Left renal pelvis (tissue), 4 donors: ENCODE measurements around the gene ROBO4. TPM values are rescaled to one million over a fixed set of nuclear protein-coding genes. Genes with fewer than 3 reads are reported as not detected.

ENCODE experiments used
- DNase-seq, 4 donors: peaks; one replicate each; pipeline ENCODE4 v3.0.0-alpha.2; 2013; ENCODE audit warnings: low read depth in 4 of 4, low spot score in 3 of 4
- polyA plus RNA-seq, 4 donors: library from polyadenylated mRNA; unstranded; fragments of 120-200 nt; gene quantifications; one replicate each; pipeline ENCODE4 v1.2.1, GENCODE V29; 2013; ENCODE audit not compliant: insufficient read length in 4 of 4

ROBO4 gene
- polyA plus RNA-seq, 4 donors = 13.6 to 19.6 (median 18.1) TPM

DNA sequence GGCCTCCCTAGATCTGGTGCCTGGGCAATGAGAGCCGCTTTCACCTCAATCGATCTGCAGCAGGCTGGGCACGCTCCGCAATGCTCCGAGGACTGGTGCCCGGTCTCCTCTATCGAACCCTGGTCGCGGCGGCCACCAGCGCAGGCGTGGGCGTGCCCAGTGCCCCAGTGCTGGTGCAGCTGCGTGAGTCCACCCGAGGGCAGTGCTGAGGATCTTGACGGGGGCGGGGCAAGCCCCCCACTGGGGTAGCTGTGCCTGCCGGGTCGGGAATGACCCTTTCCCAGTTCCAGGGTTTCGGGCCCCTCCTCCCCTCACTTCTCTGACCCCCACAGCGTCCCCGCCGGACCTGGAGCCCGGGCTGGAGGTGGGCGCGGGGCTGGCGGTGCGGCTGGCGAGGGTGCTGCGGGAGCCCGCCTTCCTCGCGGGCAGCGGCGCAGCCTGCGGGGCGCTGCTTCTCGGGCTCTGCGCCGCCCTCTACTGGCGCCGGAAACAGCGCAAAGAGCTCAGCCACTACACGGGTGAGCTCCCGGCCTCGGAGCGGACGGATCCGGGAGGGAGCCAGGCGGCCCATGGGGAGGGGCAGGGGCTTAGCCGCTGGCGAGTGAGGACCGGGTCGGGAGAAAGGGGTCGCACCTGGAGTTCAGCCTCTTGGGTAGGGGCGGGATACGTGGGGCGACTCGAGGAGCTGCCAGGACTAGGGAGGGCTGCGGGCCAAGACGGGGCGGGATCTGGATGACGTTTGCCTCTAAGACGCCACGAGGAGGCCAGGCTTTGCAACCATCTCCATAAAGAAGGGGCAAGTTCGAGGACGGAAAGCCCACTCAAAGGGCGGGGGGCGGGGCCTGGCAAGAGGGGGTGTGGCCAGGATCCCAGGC lies 21.5 kb downstream of the ROBO4 start:
- DNase-seq = peak; percentile 79 to 85 (median 82)

DNA sequence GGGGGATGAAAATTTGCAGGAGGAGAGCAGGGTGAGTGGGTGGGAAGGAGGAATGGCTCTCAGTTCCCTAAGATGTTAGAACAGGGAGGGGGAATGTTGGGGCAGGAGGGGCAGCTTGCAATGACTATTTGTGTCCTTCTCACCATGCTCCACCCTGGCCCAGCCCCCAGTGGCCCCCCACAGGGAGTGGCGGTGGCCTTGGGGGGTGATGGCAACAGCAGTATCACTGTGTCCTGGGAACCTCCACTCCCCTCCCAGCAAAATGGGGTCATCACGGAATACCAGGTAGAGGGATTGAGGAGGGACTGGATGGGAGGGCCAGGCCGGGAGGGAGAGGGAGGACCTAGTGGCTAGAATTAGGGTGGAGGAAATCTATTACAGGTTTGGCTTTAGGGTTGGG lies 22.3 kb downstream of the ROBO4 start:
- DNase-seq = no peak

DNA sequence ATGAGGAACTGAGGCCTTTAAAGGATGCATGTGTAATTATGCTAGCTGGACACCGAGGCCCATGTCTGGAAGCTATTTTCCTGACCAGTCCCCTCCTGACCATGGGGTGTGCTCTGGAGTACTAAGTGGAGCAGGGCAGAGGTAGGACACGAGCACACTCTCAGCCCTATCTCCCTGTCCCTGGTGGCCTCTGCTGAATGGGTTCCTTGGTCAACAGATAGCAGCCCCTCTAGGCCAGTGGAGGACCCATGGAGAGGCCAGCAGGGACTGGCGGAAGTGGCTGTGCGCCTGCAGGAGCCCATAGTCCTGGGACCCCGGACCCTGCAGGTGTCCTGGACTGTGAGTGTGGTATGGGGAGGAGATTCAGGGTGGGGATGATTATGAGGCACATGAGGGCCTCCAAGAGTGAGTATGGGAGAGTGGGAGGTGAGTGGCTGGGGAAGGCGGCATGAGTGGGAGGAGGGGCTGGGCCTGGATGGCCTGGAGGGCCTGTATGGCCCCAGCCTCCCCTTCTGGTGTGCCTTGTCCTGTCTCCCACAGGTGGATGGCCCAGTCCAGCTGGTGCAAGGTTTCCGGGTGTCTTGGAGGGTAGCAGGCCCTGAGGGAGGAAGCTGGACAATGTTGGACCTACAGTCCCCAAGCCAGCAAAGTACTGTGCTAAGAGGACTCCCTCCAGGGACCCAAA lies 23.0 kb downstream of the ROBO4 start:
- no peak for DNase-seq

DNA sequence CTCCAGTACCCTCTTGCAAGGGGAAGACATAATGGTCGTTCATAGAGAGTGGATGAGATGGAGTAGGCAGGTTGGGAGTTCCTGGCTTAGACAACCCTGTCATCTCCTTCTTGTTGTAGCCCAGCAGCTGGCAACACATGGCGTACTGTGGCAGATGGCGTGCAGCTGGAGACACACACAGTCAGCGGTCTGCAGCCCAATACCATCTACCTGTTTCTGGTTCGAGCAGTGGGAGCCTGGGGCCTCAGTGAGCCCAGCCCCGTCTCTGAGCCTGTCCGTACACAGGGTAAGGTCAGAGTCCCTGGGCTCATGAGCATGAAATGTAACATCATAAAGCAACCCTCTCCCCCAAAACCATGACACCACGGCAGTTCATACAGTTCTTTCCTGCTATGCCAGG lies 23.7 kb downstream of the ROBO4 start:
- no peak for DNase-seq

DNA sequence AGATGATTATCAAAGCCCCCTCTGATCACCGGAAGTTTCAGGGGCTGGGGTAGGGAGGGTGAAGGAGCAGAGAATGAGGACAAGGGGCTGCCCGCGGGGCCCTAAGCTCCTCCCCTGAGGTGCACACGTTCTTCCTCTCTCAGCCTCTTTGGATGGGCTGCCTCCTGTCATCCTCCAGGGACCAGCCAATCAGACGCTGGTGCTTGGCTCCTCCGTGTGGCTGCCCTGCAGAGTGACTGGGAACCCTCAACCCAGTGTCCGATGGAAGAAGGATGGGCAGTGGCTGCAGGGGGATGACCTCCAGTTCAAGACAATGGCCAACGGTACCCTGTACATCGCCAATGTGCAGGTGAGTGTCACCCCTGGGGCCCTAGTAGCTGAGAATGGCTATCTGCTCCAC lies 24.9 kb downstream of the ROBO4 start:
- no peak for DNase-seq

DNA sequence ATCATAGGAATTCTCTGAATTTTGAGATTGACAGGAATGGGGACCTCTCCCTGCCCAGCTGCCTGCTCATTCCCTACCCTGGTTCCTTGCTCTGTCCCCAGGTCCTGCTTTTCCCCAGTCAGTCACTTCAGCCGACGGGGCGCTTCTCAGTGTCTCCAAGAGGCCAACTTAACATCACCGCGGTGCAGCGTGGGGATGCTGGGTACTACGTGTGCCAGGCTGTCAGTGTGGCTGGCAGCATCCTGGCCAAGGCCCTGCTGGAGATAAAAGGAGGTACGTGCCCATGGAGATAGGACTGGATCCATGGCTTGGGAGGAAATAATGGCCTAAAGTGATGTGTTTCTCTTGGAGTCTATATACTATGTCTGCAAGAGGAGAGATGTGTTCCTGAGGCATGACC lies 25.4 kb downstream of the ROBO4 start:
- no peak for DNase-seq

DNA sequence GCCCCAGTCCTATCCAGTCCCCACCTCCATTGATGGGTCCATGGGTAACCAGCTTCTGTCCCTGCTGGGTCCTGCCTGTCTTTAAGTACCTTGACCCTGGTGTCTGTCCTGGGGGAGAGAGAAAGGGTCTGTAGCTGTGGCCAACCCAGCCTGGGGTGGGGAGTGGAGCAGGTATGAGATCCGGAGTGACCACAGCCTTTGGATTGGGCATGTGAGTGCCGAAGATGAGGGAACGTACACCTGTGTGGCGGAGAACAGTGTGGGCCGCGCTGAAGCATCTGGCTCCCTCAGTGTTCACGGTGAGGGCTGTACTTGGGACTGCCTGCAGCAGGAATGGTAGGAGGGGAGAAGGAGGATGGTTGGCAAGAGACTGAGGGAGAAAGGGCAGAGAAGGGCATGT lies 27.2 kb downstream of the ROBO4 start:
- no peak for DNase-seq

DNA sequence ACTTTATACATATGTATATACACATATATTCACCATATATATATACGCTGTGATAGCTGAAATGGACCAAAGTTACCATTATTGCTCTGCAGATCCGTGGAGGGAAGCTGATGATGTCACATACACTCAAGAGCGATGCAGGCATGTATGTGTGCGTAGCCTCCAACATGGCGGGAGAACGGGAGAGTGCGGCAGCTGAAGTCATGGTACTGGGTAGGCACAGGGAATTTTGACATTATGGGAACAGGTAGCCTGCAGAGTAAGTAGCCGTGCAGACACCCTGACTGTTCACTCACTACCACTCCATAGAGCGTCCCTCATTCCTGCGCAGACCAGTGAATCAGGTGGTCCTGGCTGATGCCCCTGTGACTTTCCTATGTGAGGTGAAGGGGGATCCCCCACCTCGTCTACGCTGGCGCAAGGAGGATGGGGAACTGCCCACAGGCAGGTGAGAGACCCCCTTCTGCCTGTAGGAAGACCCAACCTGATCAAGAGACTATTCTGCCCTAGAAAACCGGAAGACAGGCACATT lies 27.7 kb downstream of the ROBO4 start:
- no peak for DNase-seq

DNA sequence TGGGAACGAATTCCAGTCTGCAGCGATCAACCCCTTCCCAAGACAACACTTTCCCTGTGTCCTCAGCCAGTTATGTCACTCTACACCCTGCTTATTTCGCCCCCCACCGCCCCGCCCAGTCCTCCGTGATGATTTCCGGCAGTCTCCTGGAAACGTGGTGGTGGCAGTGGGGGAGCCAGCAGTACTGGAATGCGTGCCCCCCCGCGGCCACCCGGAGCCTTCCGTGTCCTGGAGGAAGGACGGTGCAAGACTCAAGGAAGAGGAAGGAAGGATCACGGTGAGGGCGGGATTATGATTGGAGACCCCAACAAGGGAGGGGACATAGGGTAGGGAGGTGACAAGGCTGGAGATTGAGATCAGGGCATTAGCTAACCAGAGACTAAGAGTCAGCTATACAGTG lies 28.3 kb downstream of the ROBO4 start:
- DNase-seq = no peak

DNA sequence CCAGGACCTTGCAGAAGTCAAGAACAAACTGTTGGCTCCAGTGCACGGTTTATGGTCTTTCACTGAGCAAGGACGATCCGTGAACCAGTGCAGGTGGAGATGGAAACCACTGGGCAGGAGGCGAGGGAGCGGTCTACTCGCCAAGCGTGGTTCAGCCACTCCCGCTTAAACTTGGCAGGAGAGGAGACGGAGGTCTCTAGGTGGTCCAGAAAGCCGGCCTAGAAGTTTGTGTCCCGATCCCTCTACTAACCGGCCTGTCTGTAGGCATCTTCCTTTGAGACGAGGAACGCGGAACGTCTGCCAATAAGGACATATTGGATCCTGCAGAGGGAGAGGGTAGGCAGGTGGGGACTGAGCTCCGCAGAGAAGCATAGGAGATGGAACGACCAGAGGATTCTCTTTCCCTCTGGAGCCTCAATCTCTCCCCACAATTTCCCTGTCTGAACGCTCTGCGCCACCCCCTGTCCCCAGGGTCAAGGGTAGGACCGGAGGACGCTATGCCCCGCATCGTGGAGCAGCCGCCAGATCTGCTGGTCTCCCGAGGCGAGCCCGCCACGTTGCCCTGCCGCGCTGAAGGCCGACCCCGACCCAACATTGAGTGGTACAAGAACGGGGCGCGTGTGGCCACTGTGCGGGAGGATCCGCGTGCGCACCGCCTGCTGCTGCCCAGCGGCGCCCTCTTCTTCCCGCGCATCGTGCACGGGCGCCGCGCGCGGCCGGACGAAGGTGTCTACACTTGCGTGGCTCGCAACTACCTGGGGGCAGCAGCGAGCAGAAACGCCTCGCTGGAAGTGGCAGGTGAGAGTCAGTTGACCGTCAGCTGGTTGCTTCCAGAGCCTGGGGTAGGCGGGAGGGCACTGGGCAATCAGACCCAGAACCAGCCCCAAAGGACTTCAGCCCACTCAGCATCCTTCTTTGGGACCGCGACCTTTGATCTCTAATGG lies 29.1 kb downstream of the ROBO4 start:
- DNase-seq = no peak

DNA sequence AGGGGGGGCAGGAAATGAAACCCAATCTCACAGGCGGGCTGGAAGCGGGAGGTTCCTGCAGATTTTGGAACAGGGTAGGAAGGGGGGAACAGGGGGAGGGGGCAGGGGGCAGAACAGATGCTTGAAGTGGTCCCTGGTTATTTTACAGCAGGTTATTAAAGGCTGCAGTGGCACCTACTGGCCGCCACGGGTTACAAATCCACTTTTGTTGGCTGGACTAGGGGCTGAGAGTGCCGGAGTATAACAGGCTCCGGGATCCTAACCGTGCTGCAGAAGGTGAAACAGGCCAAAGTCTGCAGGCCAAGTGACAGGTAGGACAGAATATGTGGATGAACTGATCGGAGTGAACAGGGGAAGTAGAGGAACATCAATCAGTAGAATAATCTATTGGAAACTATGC lies 30.0 kb downstream of the ROBO4 start:
- no peak for DNase-seq

DNA sequence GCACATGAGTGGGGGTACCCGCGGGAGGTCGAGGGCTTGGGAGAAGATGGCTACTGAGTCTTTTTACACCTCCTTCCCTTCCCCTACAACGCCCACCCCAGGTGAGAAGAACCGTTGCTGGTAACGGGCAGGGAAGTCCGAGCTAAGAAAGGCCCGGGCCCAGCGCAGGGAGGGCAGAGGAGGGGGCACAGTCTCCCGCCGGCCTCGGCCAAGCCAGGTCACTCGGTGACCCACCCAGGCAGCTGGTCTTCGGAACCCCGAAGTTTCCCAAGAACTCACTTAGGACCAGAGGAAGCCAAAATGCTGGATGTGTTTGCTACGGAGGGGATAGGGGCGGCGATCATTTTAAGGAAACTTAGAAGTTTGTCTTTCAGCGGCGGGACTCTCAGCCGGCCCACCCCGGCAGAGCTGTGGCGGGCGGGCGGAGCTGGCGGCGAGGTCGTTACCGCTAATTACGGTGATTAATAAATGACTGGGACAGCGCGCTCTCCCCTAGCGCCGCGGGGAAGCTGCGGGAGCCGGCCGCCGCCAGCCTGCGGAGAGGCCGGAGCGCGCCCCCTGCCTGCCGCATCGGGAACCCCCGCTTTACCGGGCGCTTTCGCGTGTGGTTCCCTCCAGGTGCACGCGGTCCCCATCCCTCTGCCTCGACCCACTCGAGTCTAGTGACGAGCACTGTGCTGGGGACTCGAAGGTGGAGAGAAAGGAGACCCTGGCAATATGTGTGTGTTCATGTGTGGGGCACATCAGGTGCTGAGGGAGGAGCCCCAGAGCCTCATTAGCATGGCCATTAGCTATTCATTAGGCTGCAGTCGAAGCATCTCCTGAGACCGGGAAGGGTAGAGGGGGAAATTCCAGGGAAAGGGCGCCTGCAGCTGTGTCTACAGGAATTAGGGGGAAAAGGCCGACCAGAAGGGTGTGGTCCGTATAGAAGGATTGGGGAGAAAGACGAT lies 31.5 kb downstream of the ROBO4 start:
- DNase-seq = no peak

DNA sequence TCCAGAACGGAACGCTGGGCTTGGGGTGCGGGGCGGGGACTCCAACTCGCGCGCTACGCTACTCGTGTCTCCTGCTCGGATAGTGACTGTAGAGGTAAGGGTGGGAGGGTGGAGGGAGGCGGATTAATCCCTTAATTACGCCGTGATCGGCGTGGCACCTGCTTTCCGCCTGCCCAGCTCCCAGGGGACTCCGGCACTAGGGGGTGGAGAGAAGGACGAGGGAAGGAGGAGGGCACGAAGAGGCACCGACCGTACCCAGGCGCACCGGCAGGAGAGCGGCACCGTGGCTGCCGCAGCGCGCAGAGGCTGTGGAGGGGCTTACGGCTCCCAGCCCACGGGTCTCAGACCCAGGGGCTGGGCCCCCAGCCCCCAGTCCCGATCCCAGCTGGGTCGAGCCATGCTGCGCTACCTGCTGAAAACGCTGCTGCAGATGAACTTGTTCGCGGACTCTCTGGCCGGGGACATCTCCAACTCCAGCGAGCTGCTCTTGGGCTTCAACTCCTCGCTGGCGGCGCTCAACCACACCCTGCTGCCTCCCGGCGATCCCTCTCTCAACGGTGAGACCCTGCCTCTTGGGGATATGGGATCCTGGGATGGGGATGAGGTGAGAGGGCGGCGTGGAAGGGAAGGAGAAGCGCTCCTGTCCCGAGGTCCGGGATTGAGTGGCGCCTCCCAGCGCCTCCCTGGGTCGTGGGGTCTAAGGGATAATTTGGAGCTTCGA lies 32.3 kb downstream of the ROBO4 start, which contains the start of gene ROBO3:
Gene ROBO3, plus strand, starts transcription at position 252 of the 721 bp plus-strand sequence. Its CDS starts 146 bp downstream, at position 398.
- no peak for DNase-seq

DNA sequence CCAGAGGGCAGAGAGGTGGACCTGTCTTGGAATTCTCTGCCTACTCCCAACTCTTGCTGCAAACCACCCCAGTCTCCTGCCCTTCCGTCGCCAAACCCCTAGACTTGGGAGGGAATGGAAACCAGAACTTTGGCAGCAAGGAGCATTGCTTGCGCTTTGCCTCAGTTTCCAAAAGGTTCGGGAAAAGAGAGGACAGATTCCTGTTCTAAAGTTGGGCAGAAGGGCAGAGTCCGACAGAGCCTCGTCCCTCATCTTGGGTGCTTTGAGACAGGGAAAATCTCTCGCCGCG lies 32.8 kb downstream of the ROBO4 start:
- DNase-seq = no peak

DNA sequence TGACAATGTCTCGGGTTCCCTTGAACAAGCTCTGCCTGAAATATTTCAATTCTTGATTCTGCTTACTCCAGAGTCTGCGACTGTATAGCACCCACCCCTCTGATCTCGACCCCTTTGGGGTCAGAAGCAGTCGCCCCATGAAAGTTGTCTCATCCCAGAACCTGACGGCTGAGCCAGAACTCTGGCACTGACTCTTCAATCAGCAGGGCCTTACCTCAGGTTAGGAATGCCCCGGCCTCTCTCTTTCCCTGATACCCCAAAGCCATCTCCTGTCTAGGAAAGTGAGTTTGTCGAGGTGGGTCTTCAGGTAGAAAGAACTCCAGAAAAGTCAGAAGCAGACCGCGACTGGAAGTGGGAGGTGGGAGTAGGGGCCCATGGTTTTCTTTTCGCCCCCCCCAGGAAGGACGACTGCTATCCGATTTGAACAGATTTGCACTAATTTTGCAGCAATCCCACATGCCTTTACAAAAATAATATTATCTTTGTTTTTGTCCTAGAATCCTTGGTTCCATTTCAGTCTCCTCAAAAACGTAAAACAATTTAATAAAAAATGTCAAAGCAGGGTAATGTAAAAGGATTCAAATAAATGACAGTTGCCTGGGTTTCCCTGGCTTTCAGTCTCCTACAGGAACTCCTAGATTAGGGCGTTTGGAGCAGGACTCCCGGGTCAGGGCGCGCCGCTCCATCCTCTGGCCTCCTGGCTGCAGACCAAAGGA lies 33.3 kb downstream of the ROBO4 start:
- DNase-seq = no peak

DNA sequence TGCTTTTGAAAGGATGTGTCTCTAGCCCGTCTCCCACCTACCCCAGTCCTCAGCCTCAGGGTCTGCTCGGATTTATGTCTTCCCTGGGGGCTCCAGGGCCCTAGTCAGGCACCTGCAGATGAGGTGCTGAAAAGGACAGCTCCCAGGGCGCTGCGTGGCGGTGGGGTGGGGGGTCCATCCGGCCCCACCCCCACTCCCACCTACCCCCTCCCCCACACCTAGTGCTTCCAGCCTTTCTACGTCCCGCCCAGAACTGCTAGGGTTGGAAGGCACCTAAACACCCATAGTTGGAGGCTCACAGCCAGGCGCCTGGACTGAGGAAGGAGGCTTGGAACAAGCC lies 33.9 kb downstream of the ROBO4 start:
- DNase-seq = no peak

DNA sequence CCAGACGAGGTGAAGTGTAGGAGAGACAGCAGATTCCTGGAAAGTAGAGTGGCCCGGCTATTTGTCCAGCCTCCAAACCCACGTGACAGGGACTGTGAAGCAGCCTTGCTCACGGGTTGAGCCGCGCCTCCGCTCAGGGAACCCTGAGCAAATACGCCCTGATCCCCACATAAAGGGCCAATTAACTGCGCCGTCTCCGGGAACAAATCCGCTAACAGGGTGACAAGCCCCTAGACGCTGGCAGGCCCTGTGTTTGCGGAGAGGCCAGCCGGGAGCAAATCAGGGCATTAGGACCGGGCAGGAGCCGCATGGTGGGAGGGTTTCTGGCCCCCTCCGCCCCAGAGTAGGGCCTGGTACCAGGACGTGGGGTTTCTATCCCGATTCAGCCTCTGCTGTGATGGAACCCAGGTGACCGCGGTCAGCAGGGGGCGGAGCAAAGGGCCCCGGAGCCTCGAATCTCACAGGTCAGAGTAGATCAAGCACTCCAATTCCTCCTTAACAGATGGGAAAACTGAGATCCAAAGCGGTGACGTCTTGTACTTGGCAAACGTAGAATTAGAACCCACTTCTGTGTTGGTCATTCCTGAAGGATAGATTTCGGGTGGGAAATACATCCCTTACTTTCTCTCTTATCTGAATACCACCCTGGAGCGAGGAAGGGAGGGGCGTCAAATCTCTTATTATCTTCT lies 34.4 kb downstream of the ROBO4 start:
- DNase-seq = no peak

DNA sequence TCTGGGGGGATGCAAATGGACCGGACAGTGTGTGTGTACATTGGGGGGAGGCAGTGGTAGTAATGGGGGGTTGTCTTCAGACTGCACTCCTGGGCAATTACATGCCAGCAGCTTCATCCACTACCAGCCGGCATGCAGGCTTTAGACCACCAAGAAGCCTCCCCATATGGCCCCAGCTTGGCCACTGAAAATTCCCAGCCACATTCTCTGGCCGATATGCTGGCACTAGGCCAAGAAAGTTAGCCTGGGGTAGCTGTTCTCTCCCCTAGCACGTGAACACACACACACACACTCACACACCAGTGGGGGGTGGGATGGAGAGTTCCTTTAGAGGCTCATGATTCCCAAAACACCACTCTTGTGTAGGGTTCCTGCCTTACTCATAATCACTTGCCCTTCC lies 36.0 kb downstream of the ROBO4 start:
- DNase-seq = no peak
